Measurements from ENCODE around the gene DLGAP1.

DNA sequence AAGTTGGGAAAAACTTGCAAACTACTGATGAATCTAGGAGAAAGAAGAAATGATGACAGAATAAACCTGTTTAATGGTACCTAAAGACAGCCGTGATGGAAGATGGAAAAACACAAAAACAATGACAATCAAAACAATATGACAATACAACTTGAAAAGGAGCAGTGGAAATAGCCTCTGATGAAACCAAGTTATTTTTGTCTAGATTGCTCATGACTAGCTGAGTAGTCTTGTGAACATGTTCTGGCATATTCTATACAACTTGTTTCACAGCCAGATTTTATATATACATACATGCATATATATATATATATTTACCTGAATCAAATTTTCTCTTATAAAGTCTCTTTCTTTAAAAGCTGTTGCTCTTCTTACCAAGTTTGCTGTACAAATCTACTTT, 566.0 kb downstream of the DLGAP1 start:
- TF ChIP-seq, protein P1, sequence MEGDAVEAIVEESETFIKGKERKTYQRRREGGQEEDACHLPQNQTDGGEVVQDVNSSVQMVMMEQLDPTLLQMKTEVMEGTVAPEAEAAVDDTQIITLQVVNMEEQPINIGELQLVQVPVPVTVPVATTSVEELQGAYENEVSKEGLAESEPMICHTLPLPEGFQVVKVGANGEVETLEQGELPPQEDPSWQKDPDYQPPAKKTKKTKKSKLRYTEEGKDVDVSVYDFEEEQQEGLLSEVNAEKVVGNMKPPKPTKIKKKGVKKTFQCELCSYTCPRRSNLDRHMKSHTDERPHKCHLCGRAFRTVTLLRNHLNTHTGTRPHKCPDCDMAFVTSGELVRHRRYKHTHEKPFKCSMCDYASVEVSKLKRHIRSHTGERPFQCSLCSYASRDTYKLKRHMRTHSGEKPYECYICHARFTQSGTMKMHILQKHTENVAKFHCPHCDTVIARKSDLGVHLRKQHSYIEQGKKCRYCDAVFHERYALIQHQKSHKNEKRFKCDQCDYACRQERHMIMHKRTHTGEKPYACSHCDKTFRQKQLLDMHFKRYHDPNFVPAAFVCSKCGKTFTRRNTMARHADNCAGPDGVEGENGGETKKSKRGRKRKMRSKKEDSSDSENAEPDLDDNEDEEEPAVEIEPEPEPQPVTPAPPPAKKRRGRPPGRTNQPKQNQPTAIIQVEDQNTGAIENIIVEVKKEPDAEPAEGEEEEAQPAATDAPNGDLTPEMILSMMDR (IDR thresholded peaks at IDR 0.05): no peak
- TF ChIP-seq POLR2A (IDR thresholded peaks at IDR 0.05) (no peak), EP300 (IDR thresholded peaks at IDR 0.05) (no peak)
